Mammary epithelial cell (primary cell): ENCODE results near the gene BACH2.

Source experiments
- EZH2 ChIP-seq: IDR thresholded peaks from 2 replicates; pipeline ENCODE4 v1.6.1; 2012; ENCODE audit warnings: low read length, inconsistent platforms, borderline replicate concordance
- TF ChIP-seq, protein P1 (sequence below), 2 donors: IDR thresholded peaks in 1 of 2; conservative IDR thresholded peaks in 1 of 2; 2 replicates each; pipeline ENCODE4 v1.5.1; 2011 to 2012; ENCODE audit warnings: inconsistent platforms in 2 of 2, low read length in 2 of 2, mild to moderate bottlenecking in 2 of 2, control low read depth in 1 of 2, low read depth in 1 of 2; ENCODE audit not compliant: insufficient read depth in 1 of 2; ENCODE audit errors: extremely low read depth in 1 of 2

DNA sequence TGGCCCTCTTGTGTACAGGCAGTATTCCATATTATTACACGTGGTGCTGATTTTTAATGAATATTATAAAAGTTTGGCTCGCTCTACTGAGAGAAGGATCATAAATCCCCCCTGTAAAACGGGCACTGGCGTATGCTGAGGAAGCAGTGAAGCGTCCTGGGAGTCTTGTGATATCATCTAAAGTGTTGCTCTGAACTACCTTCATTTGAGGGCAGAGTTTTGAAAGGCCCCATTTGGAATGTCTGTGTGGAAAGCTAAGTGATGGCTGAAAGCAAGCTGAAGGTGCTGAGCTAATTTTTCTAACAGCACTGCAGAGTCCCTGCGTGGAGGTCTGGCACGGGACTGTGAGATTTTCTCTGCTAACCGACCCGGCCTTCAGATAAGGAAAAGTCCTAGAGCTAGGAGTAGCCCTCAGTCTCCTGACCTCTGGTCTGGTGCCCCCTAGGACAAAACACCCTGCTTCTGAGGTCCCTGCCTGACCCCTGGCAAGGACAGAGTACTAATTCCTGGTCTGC, 1.3 kb upstream of the BACH2 start:
- TF ChIP-seq, protein P1, sequence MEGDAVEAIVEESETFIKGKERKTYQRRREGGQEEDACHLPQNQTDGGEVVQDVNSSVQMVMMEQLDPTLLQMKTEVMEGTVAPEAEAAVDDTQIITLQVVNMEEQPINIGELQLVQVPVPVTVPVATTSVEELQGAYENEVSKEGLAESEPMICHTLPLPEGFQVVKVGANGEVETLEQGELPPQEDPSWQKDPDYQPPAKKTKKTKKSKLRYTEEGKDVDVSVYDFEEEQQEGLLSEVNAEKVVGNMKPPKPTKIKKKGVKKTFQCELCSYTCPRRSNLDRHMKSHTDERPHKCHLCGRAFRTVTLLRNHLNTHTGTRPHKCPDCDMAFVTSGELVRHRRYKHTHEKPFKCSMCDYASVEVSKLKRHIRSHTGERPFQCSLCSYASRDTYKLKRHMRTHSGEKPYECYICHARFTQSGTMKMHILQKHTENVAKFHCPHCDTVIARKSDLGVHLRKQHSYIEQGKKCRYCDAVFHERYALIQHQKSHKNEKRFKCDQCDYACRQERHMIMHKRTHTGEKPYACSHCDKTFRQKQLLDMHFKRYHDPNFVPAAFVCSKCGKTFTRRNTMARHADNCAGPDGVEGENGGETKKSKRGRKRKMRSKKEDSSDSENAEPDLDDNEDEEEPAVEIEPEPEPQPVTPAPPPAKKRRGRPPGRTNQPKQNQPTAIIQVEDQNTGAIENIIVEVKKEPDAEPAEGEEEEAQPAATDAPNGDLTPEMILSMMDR (conservative IDR thresholded peaks at IDR 0.05 in 1 of 2, IDR thresholded peaks at IDR 0.05 in 1 of 2; ENCODE audit: extremely low read depth in 1 of 2, insufficient read depth in 1 of 2, low read depth in 1 of 2, low read length in 2 of 2): no peak
- no peak for TF ChIP-seq EZH2
